Forelimb muscle (tissue), 1 donor: ENCODE results near the gene KLRD1. TPM values are rescaled to one million over a fixed set of nuclear protein-coding genes. Genes with fewer than 3 reads are reported as not detected.
"Not testable (repeated sequence)": the region's sequence is repeated elsewhere in the genome, so short reads cannot be mapped to it uniquely, and the experiment has no call there.

ENCODE experiments used
- DNase-seq: peaks from one replicate; pipeline ENCODE4 v3.0.0-alpha.2; 2013; ENCODE audit warnings: low read depth
- polyA plus RNA-seq: library from polyadenylated mRNA; unstranded; fragments of 120-200 nt; gene quantifications from one replicate; pipeline ENCODE4 v1.2.1, GENCODE V29; 2013; ENCODE audit not compliant: insufficient read length

KLRD1 gene, protein sequence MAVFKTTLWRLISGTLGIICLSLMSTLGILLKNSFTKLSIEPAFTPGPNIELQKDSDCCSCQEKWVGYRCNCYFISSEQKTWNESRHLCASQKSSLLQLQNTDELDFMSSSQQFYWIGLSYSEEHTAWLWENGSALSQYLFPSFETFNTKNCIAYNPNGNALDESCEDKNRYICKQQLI
- polyA plus RNA-seq, result 1.3 TPM

DNA sequence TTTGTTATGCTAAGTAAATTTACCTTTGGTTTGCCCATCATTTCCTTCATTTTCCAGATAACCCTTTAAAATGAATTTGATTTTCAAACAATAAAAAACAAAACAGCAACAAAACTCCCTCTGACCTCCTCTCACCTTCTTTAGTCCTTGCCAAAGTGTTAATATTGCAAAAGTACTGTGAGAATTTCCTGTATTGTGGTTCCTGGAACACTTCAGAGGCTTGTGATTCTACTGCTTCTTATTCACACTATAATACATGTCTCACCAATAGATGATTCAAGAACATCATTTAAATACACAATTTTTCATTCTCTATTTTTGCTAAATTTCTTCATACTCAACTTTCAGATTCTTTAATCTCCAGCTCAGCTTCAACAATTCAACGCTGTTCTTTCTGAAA, at the start of gene KLRD1:
Gene KLRD1 (plus strand): TSS at position 241 of the 400 bp plus-strand sequence. CDS start 208 bp downstream, outside the sequence.
- DNase-seq, result no peak

DNA sequence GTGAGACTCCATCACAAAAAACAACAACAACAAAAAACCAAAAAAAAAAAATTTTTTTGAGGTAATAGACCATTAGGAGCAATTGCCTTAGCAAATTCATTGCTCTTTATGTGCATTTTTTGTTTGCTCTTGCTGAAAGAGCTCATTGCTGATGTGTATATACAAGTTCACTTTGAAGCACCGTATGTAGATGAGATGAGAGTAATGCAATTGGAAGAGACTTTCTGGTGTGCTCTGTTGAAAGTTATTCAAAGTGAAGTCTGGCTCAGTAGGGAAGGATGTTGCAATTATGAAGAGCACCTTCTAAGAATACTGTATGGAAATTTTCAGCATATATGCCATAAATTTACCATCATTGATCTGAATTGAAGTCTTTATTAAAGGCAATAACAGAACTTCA, 46.7 kb upstream of the KLRD1 start:
- DNase-seq, result no peak

DNA sequence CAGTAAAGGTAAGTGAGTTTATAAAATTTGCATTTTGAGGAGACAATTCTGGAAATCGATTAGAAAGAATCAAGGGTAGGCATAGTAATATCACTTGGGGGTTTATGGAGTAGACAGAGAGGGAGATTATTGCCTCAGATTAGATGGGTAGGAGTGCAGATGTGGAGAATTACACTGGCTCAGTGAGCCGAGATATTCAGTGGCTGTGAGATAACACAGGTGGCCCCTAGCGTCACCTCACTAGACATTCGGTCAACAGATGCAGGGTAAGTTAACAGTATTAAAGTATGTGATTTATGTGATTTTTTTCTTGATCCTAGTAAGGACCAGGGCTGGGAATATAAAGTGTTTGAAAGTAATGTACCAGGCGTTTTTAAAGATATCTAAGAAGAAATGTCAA, 39.6 kb upstream of the KLRD1 start:
- no peak for DNase-seq

DNA sequence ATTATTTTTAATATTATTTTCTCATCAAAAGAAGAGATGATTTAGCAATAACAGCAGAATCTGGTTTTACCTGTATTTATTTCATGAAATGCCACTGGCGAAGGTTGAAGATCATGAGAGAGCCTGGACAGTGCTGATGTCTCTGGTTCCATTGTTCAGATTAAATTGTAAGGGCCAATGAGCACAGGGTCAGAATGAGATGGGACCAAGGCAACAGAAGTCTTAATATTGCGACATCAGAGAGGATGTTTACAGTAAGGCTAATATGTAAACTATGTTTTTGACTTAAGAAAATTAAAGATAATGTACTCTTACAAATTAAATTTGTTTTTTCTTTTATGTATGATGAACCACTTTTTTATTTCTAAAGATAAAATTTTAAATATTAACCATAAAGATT, 35.2 kb upstream of the KLRD1 start:
- DNase-seq, result no peak

DNA sequence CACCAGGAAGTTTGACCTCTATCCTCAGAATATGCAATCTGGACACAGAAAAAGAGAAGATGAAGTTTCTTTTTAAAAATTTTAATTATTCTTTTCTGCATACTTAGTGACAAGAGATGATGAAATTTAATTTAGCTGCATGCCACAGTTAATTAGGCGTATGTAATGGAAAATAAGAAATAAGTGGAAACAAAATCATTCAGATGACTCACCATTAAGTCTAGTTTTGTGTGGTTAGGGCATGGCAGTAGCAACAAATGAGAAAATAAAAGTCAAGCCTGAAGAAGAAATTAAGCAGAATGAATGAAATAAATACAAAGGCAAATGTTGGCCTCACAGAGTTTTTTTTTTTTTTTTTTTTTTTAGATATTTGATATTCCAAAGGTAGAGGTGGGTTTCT, 30.9 kb upstream of the KLRD1 start:
- no peak for DNase-seq

DNA sequence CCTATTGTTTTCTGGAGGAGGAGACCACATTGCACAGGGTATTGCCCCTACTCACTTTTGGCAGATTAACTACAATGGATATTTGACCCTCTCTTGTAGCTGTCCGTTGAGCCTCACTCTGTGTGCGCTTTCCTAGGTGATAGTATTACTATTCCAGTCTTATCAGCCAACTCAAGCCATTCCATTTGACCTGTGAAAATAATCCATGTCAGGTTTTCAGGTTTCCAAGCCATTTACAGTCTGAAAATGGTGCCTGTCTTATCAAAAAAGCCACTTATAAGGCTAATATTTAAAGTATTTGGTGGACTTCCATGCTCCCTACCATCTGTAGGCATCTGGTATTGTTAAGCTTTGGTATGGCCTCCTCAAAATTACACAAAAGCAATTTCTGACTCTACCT, 29.6 kb upstream of the KLRD1 start:
- DNase-seq, result no peak

DNA sequence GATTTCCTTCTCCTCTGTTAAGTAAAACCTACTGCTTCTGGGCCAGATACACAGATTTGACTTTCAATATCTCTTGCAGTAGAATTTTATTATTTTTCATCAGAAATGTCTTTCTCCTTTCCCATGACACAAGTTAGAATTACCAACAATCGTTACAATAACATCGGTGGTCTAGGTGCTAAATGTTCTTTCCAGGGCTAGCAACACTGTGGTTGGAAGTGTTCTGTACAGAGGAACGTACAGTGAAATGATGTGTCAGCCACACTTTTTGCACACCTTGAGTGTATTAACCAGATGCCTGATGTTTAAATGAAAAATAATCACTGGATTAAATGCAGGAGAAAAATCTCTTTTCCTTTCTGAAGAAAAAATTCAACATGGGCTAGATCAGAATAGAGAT, 27.7 kb upstream of the KLRD1 start:
- no peak for DNase-seq

DNA sequence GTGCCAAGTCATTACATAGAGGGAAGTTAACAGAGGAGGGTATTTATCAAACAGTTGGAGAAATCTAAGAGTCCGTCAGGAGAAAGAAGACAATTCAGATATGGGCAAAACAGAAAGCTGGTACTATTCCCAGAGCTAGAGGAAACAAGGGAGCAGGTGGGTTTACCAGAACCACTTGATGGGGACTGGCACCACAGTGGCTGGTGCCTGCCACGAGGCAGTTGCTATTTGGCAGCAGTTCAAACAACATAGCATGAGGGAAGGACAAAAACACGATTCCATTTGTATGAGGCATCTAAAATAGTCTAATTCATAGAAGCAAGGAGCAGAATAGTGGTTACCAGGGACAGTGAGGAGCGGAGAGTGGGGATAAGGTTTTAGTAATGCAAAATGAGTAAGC, 24.6 kb upstream of the KLRD1 start:
- no peak for DNase-seq

DNA sequence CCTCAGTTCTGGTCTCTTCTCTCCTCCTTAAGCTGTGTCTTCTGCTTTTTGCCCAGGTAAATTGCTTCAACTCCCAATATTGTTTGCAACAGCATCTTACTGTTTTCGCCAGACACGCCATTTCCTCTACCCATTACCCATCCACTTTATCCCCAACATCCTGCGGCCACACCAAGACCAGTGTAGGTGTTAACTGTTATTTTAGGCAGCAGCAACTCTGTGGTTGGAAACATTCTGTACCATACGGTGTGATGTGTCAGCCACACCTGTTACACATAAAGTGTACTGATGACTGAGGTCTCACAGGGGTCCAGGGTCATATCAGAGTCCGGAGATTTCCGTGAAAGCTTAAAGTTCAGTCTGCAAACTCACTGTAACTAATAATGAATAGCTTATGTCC, 21.8 kb upstream of the KLRD1 start:
- no peak for DNase-seq

DNA sequence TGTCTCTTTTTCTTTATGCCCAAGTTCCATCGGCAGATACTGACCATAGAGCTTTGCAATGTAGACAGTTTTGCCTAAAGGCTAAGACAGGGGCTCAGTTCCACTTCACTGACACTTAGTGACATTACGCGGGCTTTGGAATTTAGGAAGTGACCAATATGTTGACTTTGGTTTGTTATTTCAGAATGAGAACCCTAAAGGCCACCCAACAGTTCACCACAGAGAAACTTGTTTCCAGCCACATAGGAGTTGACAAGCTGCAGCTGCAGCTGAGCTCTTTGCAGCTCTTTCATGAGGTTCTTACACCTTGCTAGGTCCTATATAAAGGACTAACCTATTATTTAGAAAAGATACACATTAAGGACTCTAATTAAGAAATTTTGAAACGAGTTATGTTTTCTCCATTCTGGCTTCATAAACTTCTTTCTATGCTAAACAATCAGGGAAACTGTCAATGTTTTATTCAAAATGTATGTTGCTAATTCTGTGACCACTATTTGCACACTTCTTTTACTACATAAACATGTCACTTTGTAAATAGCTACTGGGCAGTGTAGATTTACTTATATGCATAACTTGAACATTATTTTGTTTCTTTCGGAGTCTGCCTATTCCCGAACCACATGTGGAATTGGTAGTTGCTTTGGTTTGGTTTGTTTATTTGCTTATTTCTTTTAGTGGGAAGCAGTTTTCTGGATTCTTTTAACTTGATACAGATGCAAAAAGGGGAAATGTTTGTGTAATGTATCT, 18.5 kb upstream of the KLRD1 start:
- no peak for DNase-seq

DNA sequence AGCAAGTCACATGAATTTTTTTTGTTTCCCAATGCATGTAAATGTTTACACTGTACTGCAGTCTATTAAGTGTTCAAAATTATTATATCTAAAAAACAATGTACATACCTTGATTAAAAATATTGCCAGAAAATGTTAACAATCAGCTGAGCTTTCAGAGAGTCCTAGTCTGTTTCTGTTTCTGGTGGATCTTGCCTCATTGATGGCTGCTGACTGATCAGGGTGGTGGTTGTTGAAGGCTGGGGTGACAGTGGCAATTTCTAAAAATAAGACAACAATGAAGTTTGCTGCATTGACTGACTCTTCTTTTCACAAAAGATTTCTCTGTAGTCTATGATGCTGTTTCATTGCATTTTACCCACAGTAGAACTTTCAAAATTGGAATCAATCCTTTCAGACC, 16.6 kb upstream of the KLRD1 start:
- DNase-seq, result no peak

DNA sequence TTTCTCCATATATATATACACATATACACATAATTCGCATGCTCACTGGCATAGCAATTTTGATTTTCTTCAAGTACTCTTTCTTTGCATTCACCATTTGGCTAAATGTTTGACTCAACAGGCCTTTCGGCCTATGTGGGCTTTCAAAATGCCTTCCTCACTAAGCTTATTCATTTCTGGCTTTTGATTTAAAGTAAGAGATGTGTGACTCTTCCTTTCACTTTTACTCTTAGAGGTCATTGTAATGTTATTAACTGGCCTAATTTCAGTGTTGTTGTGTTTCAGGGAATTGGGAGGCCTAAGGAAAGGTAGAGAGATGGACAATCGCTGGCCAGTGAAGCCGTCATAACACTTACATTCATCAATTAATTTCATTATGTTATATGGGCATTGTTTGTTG, 14.5 kb upstream of the KLRD1 start:
- DNase-seq, result no peak

DNA sequence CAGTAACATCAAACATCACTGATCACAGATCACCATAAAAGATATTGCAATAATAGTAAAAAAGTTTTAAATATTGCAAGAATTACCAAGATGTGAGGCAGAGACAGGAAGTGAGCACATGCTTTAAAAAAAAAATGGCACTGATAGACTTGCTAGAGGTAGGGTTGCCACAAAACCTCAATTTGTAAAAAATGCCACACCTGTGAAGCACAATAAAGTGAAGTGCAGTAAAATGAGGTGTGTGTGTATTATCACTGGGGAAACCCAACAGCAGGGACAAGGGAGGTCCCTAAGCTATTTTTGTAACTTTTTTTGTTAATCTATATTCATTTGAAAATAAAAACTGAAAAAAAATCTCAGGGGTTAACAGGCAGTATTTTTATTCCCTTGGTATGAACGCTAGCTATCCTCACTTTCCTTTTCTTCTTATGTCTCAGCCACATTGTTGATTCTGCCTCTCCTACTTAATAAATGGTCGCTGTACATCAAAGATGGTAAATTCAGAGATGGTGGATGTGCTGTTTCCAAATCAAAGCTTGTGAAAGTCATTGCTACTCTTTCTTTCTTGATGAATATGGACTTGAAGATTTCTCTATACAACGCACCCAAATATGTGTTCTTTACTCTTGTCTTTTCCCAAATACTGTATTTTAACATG, 14.0 kb upstream of the KLRD1 start:
- no peak for DNase-seq

DNA sequence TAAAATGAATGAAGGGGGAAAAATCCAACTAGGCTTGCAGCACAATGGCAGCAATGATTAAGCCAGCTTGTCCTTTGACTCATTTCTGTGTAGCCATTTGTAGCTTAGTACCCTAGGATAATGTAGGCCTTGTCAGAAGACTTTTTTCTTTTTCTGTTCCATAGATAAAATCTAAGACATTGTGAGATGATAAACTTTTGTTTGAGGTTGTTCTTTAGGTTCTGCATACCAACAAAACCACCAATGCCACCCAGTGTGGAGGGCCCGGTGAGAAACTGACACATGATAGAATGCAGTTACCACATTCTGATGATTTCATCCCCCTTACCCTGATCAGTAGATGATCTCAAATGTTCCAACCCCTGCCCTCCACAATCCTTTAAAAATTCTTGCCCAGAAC, 6.6 kb upstream of the KLRD1 start:
- DNase-seq, result no peak

DNA sequence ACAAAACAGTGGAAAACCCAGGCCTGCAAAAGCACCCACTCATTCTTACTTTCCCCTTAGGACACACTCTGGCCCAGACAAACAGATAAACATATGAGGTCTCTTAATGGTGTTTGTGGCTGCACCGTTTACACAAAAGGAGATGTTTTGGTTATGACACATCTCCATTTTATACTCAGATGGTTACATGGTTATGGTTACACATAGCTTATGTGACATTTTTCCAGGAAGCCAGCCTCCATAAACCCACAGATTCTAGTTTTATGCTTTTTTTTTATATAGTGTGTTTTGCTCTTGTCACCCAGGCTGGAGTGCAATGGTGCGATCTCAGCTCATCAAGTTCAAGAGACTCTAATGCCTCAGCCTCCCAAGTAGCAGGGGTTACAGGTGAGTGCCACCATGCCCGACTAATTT, 3.5 kb upstream of the KLRD1 start:
- DNase-seq, result no peak

DNA sequence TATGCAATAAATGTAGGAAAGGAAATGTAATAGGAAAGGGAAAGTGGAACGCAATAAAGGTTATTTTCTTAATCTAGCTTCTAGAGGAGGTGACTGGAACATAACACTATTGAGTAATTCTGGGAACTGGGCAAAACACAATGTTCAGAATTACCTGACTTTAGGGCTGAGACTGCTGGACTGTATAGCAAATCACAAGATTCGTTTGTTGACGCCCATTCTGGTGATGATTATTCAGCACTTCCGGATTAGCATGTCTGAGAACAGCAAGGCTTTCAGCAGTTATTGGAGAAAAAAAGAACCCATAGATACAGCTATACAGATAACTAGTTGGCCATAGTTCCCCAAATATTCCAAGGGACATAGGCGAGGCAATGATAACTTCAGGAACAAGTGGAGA, 2.3 kb upstream of the KLRD1 start:
- no peak for DNase-seq

DNA sequence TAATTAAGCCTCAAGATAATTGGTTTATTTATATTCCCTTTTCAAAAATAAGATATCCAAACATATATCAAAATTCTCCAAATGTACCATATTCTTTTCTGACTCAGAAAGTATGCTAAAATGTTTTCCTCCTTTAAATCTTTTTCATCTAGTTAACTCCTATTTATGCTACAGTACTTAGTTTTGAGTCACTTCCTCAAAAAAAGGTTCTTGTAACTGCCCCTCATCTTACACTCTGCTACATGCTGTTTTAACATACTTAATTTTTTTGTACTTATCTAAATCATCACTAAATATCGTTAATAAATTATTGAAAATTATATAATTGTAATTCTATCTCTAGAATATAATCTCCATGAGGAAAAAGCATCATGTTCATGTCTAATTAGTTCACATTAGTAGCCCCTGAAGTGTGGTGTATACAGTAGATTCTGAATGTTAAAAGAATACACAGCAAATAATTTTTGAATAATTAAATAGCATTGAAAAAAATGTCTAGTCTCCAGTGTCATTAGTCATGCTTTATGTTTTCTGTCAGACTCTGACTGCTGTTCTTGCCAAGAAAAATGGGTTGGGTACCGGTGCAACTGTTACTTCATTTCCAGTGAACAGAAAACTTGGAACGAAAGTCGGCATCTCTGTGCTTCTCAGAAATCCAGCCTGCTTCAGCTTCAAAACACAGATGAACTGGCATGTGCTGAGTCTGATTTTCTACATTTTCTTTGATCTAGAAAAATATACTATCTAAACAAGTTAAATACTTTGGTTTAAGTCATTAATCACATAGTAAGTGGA, 3.5 kb downstream of the KLRD1 start:
- no peak for DNase-seq

DNA sequence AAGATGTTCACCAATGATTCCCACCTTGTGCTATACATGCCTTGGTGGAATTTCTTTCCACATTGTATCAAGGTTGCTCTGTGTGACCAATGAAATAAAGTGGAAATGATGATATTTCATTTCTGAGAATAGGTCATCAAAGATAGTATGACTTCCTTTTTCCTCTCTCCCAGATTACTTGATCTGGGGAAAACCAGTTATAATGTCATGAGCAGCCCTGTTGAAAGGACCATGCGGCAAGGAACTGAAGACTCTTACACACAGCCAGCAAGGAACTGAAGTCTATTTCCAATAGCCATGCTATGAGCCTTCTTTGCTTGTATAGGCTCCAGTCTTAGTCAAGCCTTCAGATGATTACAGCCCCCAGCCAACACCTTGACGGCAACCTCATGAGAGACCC, 11.7 kb downstream of the KLRD1 start:
- no peak for DNase-seq

DNA sequence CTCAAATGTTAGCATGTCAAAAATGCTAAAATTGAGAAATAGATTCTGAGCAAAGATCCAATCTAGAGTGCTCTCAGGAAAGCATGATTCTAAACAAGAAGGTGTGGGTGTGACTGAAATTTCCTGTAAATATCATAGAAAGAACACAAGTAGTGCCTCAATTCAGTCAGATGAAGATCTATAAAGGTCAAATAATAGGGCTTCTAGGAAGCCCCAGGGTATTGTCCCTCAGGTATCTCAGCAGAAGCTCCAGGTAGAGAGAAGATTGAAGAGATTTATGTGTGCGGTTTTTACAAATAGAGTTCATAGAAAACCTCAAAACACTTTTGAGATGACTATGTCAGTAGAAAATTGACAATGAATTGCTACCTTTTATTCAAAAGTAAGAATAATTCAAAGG, 13.0 kb downstream of the KLRD1 start:
- DNase-seq, result no peak

DNA sequence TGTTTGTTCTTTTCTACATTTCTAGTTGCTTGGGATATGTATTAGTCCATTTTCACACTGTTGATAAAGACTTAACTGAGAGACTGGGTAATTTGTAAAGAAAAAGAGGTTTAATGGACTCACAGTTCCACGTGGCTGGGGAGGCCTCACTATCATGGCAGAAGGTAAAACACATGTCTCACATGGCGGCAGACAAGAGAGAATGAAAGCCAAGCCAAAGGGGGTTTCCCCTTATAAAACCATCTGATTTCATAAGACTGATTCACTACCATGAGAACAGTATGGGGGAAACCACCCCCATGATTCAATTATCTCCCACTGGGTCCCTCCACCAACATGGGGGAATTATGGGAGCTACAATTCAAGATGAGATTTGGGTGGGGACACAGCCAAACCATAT, 21.0 kb downstream of the KLRD1 start:
- not testable (repeated sequence) for DNase-seq

DNA sequence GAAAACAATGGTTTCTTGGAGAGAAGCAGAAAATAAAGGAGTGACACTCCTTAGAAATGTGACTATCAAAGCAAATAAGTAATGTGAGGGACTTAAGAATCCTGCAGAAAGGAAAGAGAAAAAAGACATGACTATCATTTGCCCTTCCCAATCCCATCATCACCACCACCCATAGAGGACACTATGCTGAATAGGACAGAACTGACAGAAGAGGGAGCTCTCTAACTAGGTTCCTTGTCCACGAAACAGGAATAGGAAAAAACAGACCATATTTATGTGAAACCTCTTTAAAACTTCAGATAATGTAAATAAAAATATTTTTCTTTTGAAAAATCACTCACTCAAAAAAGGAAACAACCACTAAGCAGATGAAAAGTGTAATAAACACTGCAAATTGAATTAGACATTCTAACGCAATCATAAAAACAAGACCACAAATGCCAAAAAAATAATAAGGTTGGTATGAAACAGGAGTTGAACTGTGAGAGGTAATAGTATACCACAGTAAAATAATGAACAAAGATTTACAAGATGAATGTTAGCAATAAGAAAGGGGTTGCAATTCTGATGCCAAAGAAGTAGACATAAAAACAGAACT, 24.1 kb downstream of the KLRD1 start:
- DNase-seq, result peak; percentile 40

DNA sequence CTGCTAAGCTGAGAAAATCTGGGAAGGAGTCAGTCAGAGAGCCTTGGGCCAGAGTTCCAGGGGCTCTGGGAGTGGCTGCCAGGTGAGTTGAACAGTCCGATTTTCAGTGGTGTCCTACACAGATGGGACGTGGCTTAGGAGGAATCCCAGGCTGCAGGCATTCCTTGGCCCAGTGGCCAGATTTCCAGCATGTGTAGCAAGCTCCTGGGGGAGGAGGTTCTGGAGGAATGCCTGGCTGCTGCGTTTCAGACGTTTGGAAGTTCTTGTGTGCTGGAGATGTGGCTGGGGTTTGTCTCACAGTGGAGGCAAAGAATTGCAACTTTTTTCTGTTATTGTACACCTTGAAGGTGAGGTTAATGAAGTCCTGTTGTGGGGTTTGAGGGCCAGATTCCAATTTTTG, 28.5 kb downstream of the KLRD1 start:
- DNase-seq, result not testable (repeated sequence)
